Middle frontal gyrus (tissue), 1 donor: ENCODE results near the gene LGALS8.

ENCODE experiments used
- DNase-seq: peaks from one replicate; pipeline ENCODE4 v3.0.0-alpha.2; 2015; ENCODE audit warnings: low spot score; ENCODE audit errors: extremely low spot score

LGALS8 gene

GRCh38 chr1:236509203-236509602, 14.6 kb upstream of the LGALS8 start:
- DNase-seq, result no peak

- DNase-seq, result no peak
These were observed 14.0 kb upstream of the LGALS8 start for GRCh38 chr1:236509647-236510401.

GRCh38 chr1:236511735-236512418, 11.9 kb upstream of the LGALS8 start:
- no peak for DNase-seq

GRCh38 chr1:236514703-236515442, 8.9 kb upstream of the LGALS8 start:
- no peak for DNase-seq

- no peak for DNase-seq
These were observed 8.3 kb upstream of the LGALS8 start for GRCh38 chr1:236515443-236515958.

- DNase-seq, result no peak
These were observed 6.7 kb upstream of the LGALS8 start for GRCh38 chr1:236516929-236517704.

GRCh38 chr1:236518322-236518721, 5.5 kb upstream of the LGALS8 start:
- no peak for DNase-seq

GRCh38 chr1:236520445-236521005, 3.3 kb upstream of the LGALS8 start:
- no peak for DNase-seq

- no peak for DNase-seq
These were observed 662 bp upstream of the LGALS8 start for GRCh38 chr1:236522937-236523703.

GRCh38 chr1:236524142-236524894, 536 bp downstream of the LGALS8 start:
- peak; percentile 44 for DNase-seq

- DNase-seq, result no peak
These were observed 1.1 kb downstream of the LGALS8 start for GRCh38 chr1:236524895-236525184.

- DNase-seq, result no peak
These were observed 2.3 kb downstream of the LGALS8 start for GRCh38 chr1:236526079-236526478.

- no peak for DNase-seq
These were observed 6.5 kb downstream of the LGALS8 start for GRCh38 chr1:236530286-236530685.

GRCh38 chr1:236530959-236531358, 7.2 kb downstream of the LGALS8 start:
- DNase-seq, result no peak

- no peak for DNase-seq
These were observed 9.1 kb downstream of the LGALS8 start for GRCh38 chr1:236532850-236533249.

- no peak for DNase-seq
These were observed 10.4 kb downstream of the LGALS8 start for GRCh38 chr1:236534151-236534651.

- DNase-seq, result no peak
These were observed 11.4 kb downstream of the LGALS8 start for GRCh38 chr1:236535190-236535589.

GRCh38 chr1:236535662-236536161, 11.9 kb downstream of the LGALS8 start:
- DNase-seq, result no peak

- DNase-seq, result no peak
These were observed 12.8 kb downstream of the LGALS8 start for GRCh38 chr1:236536540-236536939.
